Heart left ventricle (tissue), 16 donors: ENCODE data around the gene STX8. TPM values are rescaled to one million over a fixed set of nuclear protein-coding genes. Genes with fewer than 3 reads are reported as not detected.

Experiments used
- ATAC-seq, 4 donors: fragments of 200-7000 bp; cut with Tn5 transposase; one replicate each; pipeline ENCODE4 v1.9.1; 2020 to 2022; ENCODE audit warnings: moderate library complexity in 4 of 4, mild to moderate bottlenecking in 3 of 4, moderate number of reproducible peaks in 1 of 4
- DNase-seq, 5 donors: peaks; one replicate each; pipeline ENCODE4 v3.0.0-alpha.2; 2020
- H3K27ac ChIP-seq, 12 donors: fragments of 200-600 bp; sonication (generic) in 4 of 12; one replicate each; pipeline versions ENCODE4 v1.5.0 to v1.8.0; 2016 to 2022; ENCODE audit warnings: mild to moderate bottlenecking in 2 of 12
- H3K27me3 ChIP-seq, 9 donors: fragments of 200-600 bp; sonication (generic) in 2 of 9; one replicate each; pipeline versions ENCODE4 v1.5.1 to v1.8.0; 2016 to 2022; ENCODE audit warnings: mild to moderate bottlenecking in 3 of 9
- H3K36me3 ChIP-seq, 9 donors: fragments of 200-600 bp; sonication (generic) in 2 of 9; one replicate each; pipeline versions ENCODE4 v1.5.0 to v1.8.0; 2018 to 2022; ENCODE audit warnings: mild to moderate bottlenecking in 2 of 9
- H3K4me1 ChIP-seq, 12 donors: fragments of 200-600 bp; sonication (generic) in 4 of 12; one replicate each; pipeline versions ENCODE4 v1.5.0 to v1.8.0; 2016 to 2022; ENCODE audit warnings: mild to moderate bottlenecking in 3 of 12
- H3K4me3 ChIP-seq, 12 donors: fragments of 200-600 bp; sonication (generic) in 4 of 12; one replicate each; pipeline versions ENCODE4 v1.5.0 to v1.8.0; 2017 to 2022; ENCODE audit warnings: mild to moderate bottlenecking in 9 of 12, moderate library complexity in 4 of 12
- H3K9me3 ChIP-seq, 12 donors: fragments of 200-600 bp; sonication (generic) in 4 of 12; one replicate each; pipeline versions ENCODE4 v1.5.0 to v1.8.0; 2016 to 2022; ENCODE audit warnings: mild to moderate bottlenecking in 1 of 12
- CTCF ChIP-seq, 12 donors: fragments of 200-600 bp; sonication (generic) in 4 of 12; IDR thresholded peaks; one replicate each; pipeline versions ENCODE4 v1.5.0 to v1.8.0; 2018 to 2022; ENCODE audit warnings: antibody characterized with exemption in 12 of 12, mild to moderate bottlenecking in 5 of 12
- POLR2A ChIP-seq, 2 donors: fragments of 450-650 bp; IDR thresholded peaks; one replicate each; pipeline ENCODE4 v1.6.1; 2017; ENCODE audit warnings: antibody characterized with exemption in 2 of 2, mild to moderate bottlenecking in 2 of 2, moderate library complexity in 2 of 2
- WGBS, 4 donors: extraction: QIAGEN DNeasy Blood & Tissue Kit in 2 of 4; methylation state at CpG; one replicate each; pipeline versions ENCODE4 v1.1.5 to v1.1.7; 2013 to 2018; 5-methylcytosine and 5-hydroxymethylcytosine counted together
- intact Hi-C, 10 donors: fragments of 100-400 bp; cut with DNase I; formaldehyde crosslinking; loops; one replicate each; pipeline versions ENCODE4 v1.11.1 to v1.14.2; 2022
- polyA plus RNA-seq, 2 donors: library from polyadenylated mRNA; stranded (reverse); fragments of 200-250 nt; gene quantifications; one replicate each; pipeline ENCODE4 v1.2.3, GENCODE V29; 2013
- total RNA-seq, 9 donors: library from RNA; depleted of rRNA in 2 of 9; stranded (reverse); fragments of >200 nt in 2 of 9; fragmentation: NEBNext Ultra II Directional in 3 of 9; extraction: Animal tissue kit (Norgen Biotek cat#: 25700) in 3 of 9; gene quantifications; one replicate each; pipeline versions ENCODE4 v1.1.0 to v1.2.4, GENCODE V29; 2016 to 2023
- donor health status: ischemic (EF 13 %, LVEDD 7.1; RV severe dilation, severe dysfunction).
- donor health status: healthy with polysubstance abuse.
- donor health status: DM: no; HTN: yes; CAD: no.
- donor health status: DM: no; HTN: no; CAD: no.
- donor health status: ischemic (EF 25% LVEDD 6.9; RV normal size, moderate dysfunction).
- donor health status: ischemic (EF 25% LVEDD 5.7; RV mildly dilated, moderate dysfunction).
- donor health status: healthy.
- donor health status: DM: yes; HTN: yes; CAD: no.
- donor health status: ischemic (EF 35%, LVEDD 5.7; RV mildly dilated, moderate dysfunction).
- donor health status: nonischemic (EF 11% LVEDD 7.7; RV severe dilation, severe dysfunction).
- donor health status: DM: yes; HTN: yes; CAD: no.
- donor health status: PGD.
- donor health status: ischemic (EF 29% LVEDD 5.4; RV normal size, mild dysfunction).
- donor health status: nonischemic (EF 23%, LVEDD 6.1; RV moderate dilation, normal function).

STX8 gene
- total and polyA plus RNA-seq, 11 donors: 43.2 to 86.0 (median 62.3) TPM

GRCh38 chr17:9364837-9365430 lies 210.7 kb downstream of the STX8 start:
- H3K36me3 ChIP-seq: no peaks in the 10 kb centered on the region
- no peak for DNase-seq
- no peaks in the 10 kb centered on the region for H3K27me3 ChIP-seq
- peak overlapping the region in 1 of 12 donors; percentile 25 for H3K27ac ChIP-seq
- ATAC-seq: no peak
- H3K4me1 ChIP-seq: peaks cover 0 to 53% (median 27%) of the 10 kb centered on the region in 12 donors
- no peaks in the 10 kb centered on the region for H3K9me3 ChIP-seq
- TF ChIP-seq CTCF (IDR thresholded peaks at IDR 0.05): no peak
- TF ChIP-seq POLR2A (IDR thresholded peaks at IDR 0.05): no peak
- no peak overlapping the region for H3K4me3 ChIP-seq
- WGBS, 4 donors: 53 to 61% (median 53%) methylated on average over 3 of the region's 3 CpGs
- intact Hi-C loops: no loop called here

GRCh38 chr17:9363440-9364350 lies 211.9 kb downstream of the STX8 start:
- intact Hi-C loops: no loop called here
- WGBS, 4 donors: 93 to 95% (median 94%) methylated on average over 13 of the region's 13 CpGs
- Histone ChIP-seq H3K9me3 (no peaks in the 10 kb centered on the region), H3K27ac (no peak overlapping the region), H3K4me1 (peaks cover 0 to 46% (median 21%) of the 10 kb centered on the region in 12 donors), H3K4me3 (no peak overlapping the region), H3K36me3 (no peaks in the 10 kb centered on the region), H3K27me3 (no peaks in the 10 kb centered on the region)
- ATAC-seq (no peak), DNase-seq (no peak)
- TF ChIP-seq POLR2A (IDR thresholded peaks at IDR 0.05): no peak
- no peak for TF ChIP-seq CTCF (IDR thresholded peaks at IDR 0.05)

- Histone ChIP-seq H3K36me3 (no peaks in the 10 kb centered on the region), H3K27me3 (no peaks in the 10 kb centered on the region), H3K27ac (peak overlapping the region in 3 of 12 donors; percentile 39 to 52 (median 42)), H3K4me3 (peak overlapping the region in 1 of 12 donors; percentile 13), H3K9me3 (no peaks in the 10 kb centered on the region), H3K4me1 (peaks cover 0 to 28% (median 9%) of the 10 kb centered on the region in 12 donors)
- intact Hi-C loops: no loop called here
- TF ChIP-seq POLR2A (IDR thresholded peaks at IDR 0.05) (no peak), CTCF (IDR thresholded peaks at IDR 0.05) (no peak)
- ATAC-seq (peak in 3 of 4 donors; percentile 67 to 84 (median 83)), DNase-seq (no peak)
- WGBS, 4 donors: 70 to 78% (median 76%) methylated on average over 7 of the region's 7 CpGs
These were observed 214.2 kb downstream of the STX8 start for GRCh38 chr17:9361188-9361955.
